ENCODE results near the gene SLC38A2. TPM values are rescaled to one million over a fixed set of nuclear protein-coding genes. Genes with fewer than 3 reads are reported as not detected.

The SLC38A2 gene
- total and polyA plus RNA-seq, 4 donors, result 102 to 292 (median 195) TPM

GRCh38 chr12:46364777-46365580 is 7.6 kb downstream of the SLC38A2 start:
- DNase-seq (ENCODE audit: low read depth in 4 of 6, low spot score in 6 of 6), result peak in 2 of 6 donors; percentile 27 to 53
- Histone ChIP-seq H3K4me3 (ENCODE audit: low read depth, low read length) (no peak overlapping the region), H3K36me3 (ENCODE audit: control insufficient read depth, insufficient read depth, low read length) (peaks cover 7% of the 10 kb centered on the region), H3K4me1 (ENCODE audit: control insufficient read depth, insufficient read depth, low read length) (peaks cover 3% of the 10 kb centered on the region), H3K27ac (ENCODE audit: low read depth, low read length) (no peak overlapping the region), H3K27me3 (ENCODE audit: control insufficient read depth, insufficient read depth, low read length) (no peaks in the 10 kb centered on the region), H3K9me3 (ENCODE audit: control insufficient read depth, insufficient read depth, low read length) (no peaks in the 10 kb centered on the region)
- 57% methylated on average over 1 of the region's 3 CpGs for WGBS (ENCODE audit: insufficient coverage)

GRCh38 chr12:46364300-46364696 is 8.3 kb downstream of the SLC38A2 start:
- Histone ChIP-seq H3K4me1 (ENCODE audit: control insufficient read depth, insufficient read depth, low read length) (peaks cover 3% of the 10 kb centered on the region), H3K4me3 (ENCODE audit: low read depth, low read length) (no peak overlapping the region), H3K9me3 (ENCODE audit: control insufficient read depth, insufficient read depth, low read length) (no peaks in the 10 kb centered on the region), H3K27me3 (ENCODE audit: control insufficient read depth, insufficient read depth, low read length) (no peaks in the 10 kb centered on the region), H3K27ac (ENCODE audit: low read depth, low read length) (no peak overlapping the region), H3K36me3 (ENCODE audit: control insufficient read depth, insufficient read depth, low read length) (peaks cover 7% of the 10 kb centered on the region)
- WGBS (ENCODE audit: insufficient coverage), result 80% methylated on average over 1 of the region's 3 CpGs
- DNase-seq (ENCODE audit: low read depth in 4 of 6, low spot score in 6 of 6), result no peak

GRCh38 chr12:46363582-46364299 is 8.8 kb downstream of the SLC38A2 start:
- Histone ChIP-seq H3K27ac (ENCODE audit: low read depth, low read length) (no peak overlapping the region), H3K4me1 (ENCODE audit: control insufficient read depth, insufficient read depth, low read length) (peaks cover 3% of the 10 kb centered on the region), H3K36me3 (ENCODE audit: control insufficient read depth, insufficient read depth, low read length) (peaks cover 7% of the 10 kb centered on the region), H3K27me3 (ENCODE audit: control insufficient read depth, insufficient read depth, low read length) (no peaks in the 10 kb centered on the region), H3K4me3 (ENCODE audit: low read depth, low read length) (no peak overlapping the region), H3K9me3 (ENCODE audit: control insufficient read depth, insufficient read depth, low read length) (no peaks in the 10 kb centered on the region)
- DNase-seq (ENCODE audit: low read depth in 4 of 6, low spot score in 6 of 6), result no peak
- WGBS (ENCODE audit: insufficient coverage), result no CpG with 5 or more reads among the region's 9 CpGs

- Histone ChIP-seq H3K27ac (ENCODE audit: low read depth, low read length) (no peak overlapping the region), H3K36me3 (ENCODE audit: control insufficient read depth, insufficient read depth, low read length) (peaks cover 7% of the 10 kb centered on the region), H3K4me3 (ENCODE audit: low read depth, low read length) (no peak overlapping the region), H3K4me1 (ENCODE audit: control insufficient read depth, insufficient read depth, low read length) (peaks cover 3% of the 10 kb centered on the region), H3K27me3 (ENCODE audit: control insufficient read depth, insufficient read depth, low read length) (no peaks in the 10 kb centered on the region), H3K9me3 (ENCODE audit: control insufficient read depth, insufficient read depth, low read length) (no peaks in the 10 kb centered on the region)
- no CpG with 5 or more reads among the region's 2 CpGs for WGBS (ENCODE audit: insufficient coverage)
- DNase-seq (ENCODE audit: low read depth in 4 of 6, low spot score in 6 of 6), result no peak
Measured at GRCh38 chr12:46362895-46363581, 9.5 kb downstream of the SLC38A2 start.

- H3K4me1 ChIP-seq (ENCODE audit: control insufficient read depth, insufficient read depth, low read length), result no peaks in the 10 kb centered on the region
- no peak for DNase-seq (ENCODE audit: low read depth in 4 of 6, low spot score in 6 of 6)
- H3K9me3 ChIP-seq (ENCODE audit: control insufficient read depth, insufficient read depth, low read length), result no peaks in the 10 kb centered on the region
- WGBS (ENCODE audit: insufficient coverage), result no CpG with 5 or more reads among the region's 2 CpGs
- H3K27me3 ChIP-seq (ENCODE audit: control insufficient read depth, insufficient read depth, low read length), result no peaks in the 10 kb centered on the region
- H3K27ac ChIP-seq (ENCODE audit: low read depth, low read length), result no peak overlapping the region
- no peak overlapping the region for H3K4me3 ChIP-seq (ENCODE audit: low read depth, low read length)
- H3K36me3 ChIP-seq (ENCODE audit: control insufficient read depth, insufficient read depth, low read length), result peaks cover 3% of the 10 kb centered on the region
Measured at GRCh38 chr12:46361667-46362034, 10.9 kb downstream of the SLC38A2 start.

GRCh38 chr12:46360908-46361666 is 11.5 kb downstream of the SLC38A2 start:
- H3K4me1 ChIP-seq (ENCODE audit: control insufficient read depth, insufficient read depth, low read length), result no peaks in the 10 kb centered on the region

GRCh38 chr12:46360370-46360769 is 12.2 kb downstream of the SLC38A2 start:
- H3K4me3 ChIP-seq (ENCODE audit: low read depth, low read length), result no peak overlapping the region
- no CpG with 5 or more reads among the region's 1 CpG for WGBS (ENCODE audit: insufficient coverage)
- H3K9me3 ChIP-seq (ENCODE audit: control insufficient read depth, insufficient read depth, low read length), result no peaks in the 10 kb centered on the region
- no peak overlapping the region for H3K27ac ChIP-seq (ENCODE audit: low read depth, low read length)
- H3K4me1 ChIP-seq (ENCODE audit: control insufficient read depth, insufficient read depth, low read length), result no peaks in the 10 kb centered on the region
- H3K36me3 ChIP-seq (ENCODE audit: control insufficient read depth, insufficient read depth, low read length), result peaks cover 3% of the 10 kb centered on the region
- no peak for DNase-seq (ENCODE audit: low read depth in 4 of 6, low spot score in 6 of 6)
- no peaks in the 10 kb centered on the region for H3K27me3 ChIP-seq (ENCODE audit: control insufficient read depth, insufficient read depth, low read length)

More at GRCh38 chr12:46360908-46361666, 11.5 kb downstream of the SLC38A2 start:
- WGBS (ENCODE audit: insufficient coverage), result no CpG with 5 or more reads among the region's 2 CpGs
- no peak overlapping the region for H3K4me3 ChIP-seq (ENCODE audit: low read depth, low read length)
- H3K27me3 ChIP-seq (ENCODE audit: control insufficient read depth, insufficient read depth, low read length), result no peaks in the 10 kb centered on the region
- no peaks in the 10 kb centered on the region for H3K9me3 ChIP-seq (ENCODE audit: control insufficient read depth, insufficient read depth, low read length)
- peaks cover 3% of the 10 kb centered on the region for H3K36me3 ChIP-seq (ENCODE audit: control insufficient read depth, insufficient read depth, low read length)
- no peak for DNase-seq (ENCODE audit: low read depth in 4 of 6, low spot score in 6 of 6)
- no peak overlapping the region for H3K27ac ChIP-seq (ENCODE audit: low read depth, low read length)

- no peaks in the 10 kb centered on the region for H3K27me3 ChIP-seq (ENCODE audit: control insufficient read depth, insufficient read depth, low read length)
- H3K4me1 ChIP-seq (ENCODE audit: control insufficient read depth, insufficient read depth, low read length), result no peaks in the 10 kb centered on the region
- WGBS (ENCODE audit: insufficient coverage), result no CpG with 5 or more reads among the region's 4 CpGs
- no peak overlapping the region for H3K4me3 ChIP-seq (ENCODE audit: low read depth, low read length)
- DNase-seq (ENCODE audit: low read depth in 4 of 6, low spot score in 6 of 6), result no peak
- no peaks in the 10 kb centered on the region for H3K9me3 ChIP-seq (ENCODE audit: control insufficient read depth, insufficient read depth, low read length)
- H3K36me3 ChIP-seq (ENCODE audit: control insufficient read depth, insufficient read depth, low read length), result peaks cover 3% of the 10 kb centered on the region
- no peak overlapping the region for H3K27ac ChIP-seq (ENCODE audit: low read depth, low read length)
Measured at GRCh38 chr12:46359667-46360280, 12.8 kb downstream of the SLC38A2 start.
